IMR-90 (cell line): Measurements from ENCODE around the gene GPC6. TPM values are rescaled to one million over a fixed set of nuclear protein-coding genes. Genes with fewer than 3 reads are reported as not detected.

Experiments used
- ATAC-seq: fragments of 200-7000 bp; cut with Tn5 transposase; 2 replicates; pipeline ENCODE4 v1.9.1; 2020; ENCODE audit warnings: low read depth, mild to moderate bottlenecking, moderate library complexity
- BruUV-seq: library from RNA; stranded (reverse); fragments of 400-500 nt; replicated peaks from 2 replicates; lab custom pipeline; 2021; lab: Mats Ljungman, UMichigan
- CTCF ChIA-PET: fragments of 300-600 bp; formaldehyde crosslinking; extraction: SDS; loops from one replicate; lab custom pipeline; 2021; ENCODE audit warnings: antibody characterized with exemption; lab: Yijun Ruan, JAX
- POLR2A ChIA-PET: fragments of 300-600 bp; sonication (Branson Sonifier 250); formaldehyde crosslinking; loops from one replicate; lab custom pipeline; 2022; ENCODE audit warnings: antibody characterized with exemption; ENCODE audit not compliant: unreplicated experiment; lab: Charles Lee
- DNase-seq: peaks from one replicate; pipeline ENCODE4 v3.0.0; 2013
- H2AFZ ChIP-seq: replicated peaks from 2 replicates; pipeline ENCODE3; 2013; ENCODE audit warnings: low read length, mild to moderate bottlenecking; ENCODE audit not compliant: poor library complexity
- H2AK5ac ChIP-seq: 2 replicates; pipeline ENCODE4 v1.6.1; 2013; ENCODE audit warnings: low read depth, low read length, inconsistent platforms
- H2AK9ac ChIP-seq: replicated peaks from 2 replicates; pipeline ENCODE3; 2013; ENCODE audit warnings: mild to moderate bottlenecking, low read depth, low read length, moderate library complexity; ENCODE audit not compliant: poor library complexity
- H2BK120ac ChIP-seq: 2 replicates; pipeline ENCODE4 v1.6.1; 2013; ENCODE audit warnings: low read depth, low read length, inconsistent platforms
- H2BK15ac ChIP-seq: 3 replicates; pipeline ENCODE4 v1.6.1; 2013; ENCODE audit warnings: low read depth, low read length, inconsistent platforms
- H2BK20ac ChIP-seq: 2 replicates; pipeline ENCODE4 v1.6.1; 2013; ENCODE audit warnings: low read depth, mild to moderate bottlenecking, inconsistent platforms, low read length, moderate library complexity
- H2BK5ac ChIP-seq: 2 replicates; pipeline ENCODE4 v1.6.1; 2013; ENCODE audit warnings: mild to moderate bottlenecking, low read depth, low read length, inconsistent platforms; ENCODE audit not compliant: poor library complexity, severe bottlenecking
- H3K14ac ChIP-seq: replicated peaks from 2 replicates; pipeline ENCODE4 v1.6.1; 2013; ENCODE audit warnings: low read depth, low read length, inconsistent platforms
- H3K18ac ChIP-seq: 2 replicates; pipeline ENCODE4 v1.6.1; 2013; ENCODE audit warnings: low read depth, low read length, control low read depth
- H3K23ac ChIP-seq: 2 replicates; pipeline ENCODE4 v1.6.1; 2013; ENCODE audit warnings: low read depth, low read length, inconsistent platforms
- H3K27ac ChIP-seq: 2 replicates; pipeline ENCODE4 v1.5.1; 2013; ENCODE audit warnings: mild to moderate bottlenecking, control low read depth, low read length; ENCODE audit not compliant: insufficient read depth
- H3K27me3 ChIP-seq: 2 replicates; pipeline ENCODE4 v1.6.1; 2013; ENCODE audit warnings: low read length; ENCODE audit not compliant: control insufficient read depth, insufficient read depth
- H3K36me3 ChIP-seq: 2 replicates; pipeline ENCODE4 v1.6.1; 2013; ENCODE audit warnings: low read length, mixed read lengths; ENCODE audit not compliant: control insufficient read depth, insufficient read depth
- H3K4ac ChIP-seq: 2 replicates; pipeline ENCODE4 v1.6.1; 2013; ENCODE audit warnings: low read depth, low read length, inconsistent platforms
- H3K4me1 ChIP-seq: 2 replicates; pipeline ENCODE4 v1.6.1; 2013; ENCODE audit warnings: low read length, mixed read lengths; ENCODE audit not compliant: control insufficient read depth, insufficient read depth
- H3K4me2 ChIP-seq: 2 replicates; pipeline ENCODE4 v1.6.1; 2013; ENCODE audit warnings: low read depth, mild to moderate bottlenecking, control low read depth, low read length, moderate library complexity
- H3K4me3 ChIP-seq: 2 replicates; pipeline ENCODE4 v1.5.1; 2013; ENCODE audit warnings: low read depth, mild to moderate bottlenecking, control low read depth, low read length, moderate library complexity; ENCODE audit not compliant: insufficient read depth
- H3K56ac ChIP-seq: 2 replicates; pipeline ENCODE4 v1.6.1; 2013; ENCODE audit warnings: low read length, inconsistent platforms; ENCODE audit not compliant: insufficient read depth; ENCODE audit errors: extremely low read depth
- H3K79me1 ChIP-seq, 2 experiments: 2 replicates each; pipeline ENCODE4 v1.6.1; 2013; ENCODE audit warnings: low read length in 2 of 2, inconsistent platforms in 1 of 2, low read depth in 1 of 2
- H3K9ac ChIP-seq: 2 replicates; pipeline ENCODE4 v1.6.1; 2013; ENCODE audit warnings: low read depth, low read length, control low read depth
- H3K9me1 ChIP-seq: 2 replicates; pipeline ENCODE4 v1.6.1; 2013; ENCODE audit warnings: low read length, inconsistent platforms; ENCODE audit not compliant: insufficient read depth
- H3K9me3 ChIP-seq: 2 replicates; pipeline ENCODE4 v1.6.1; 2013; ENCODE audit warnings: low read length; ENCODE audit not compliant: control insufficient read depth, insufficient read depth
- H4K20me1 ChIP-seq: 2 replicates; pipeline ENCODE4 v1.6.1; 2013; ENCODE audit warnings: low read length, inconsistent platforms; ENCODE audit not compliant: insufficient read depth
- H4K5ac ChIP-seq: 2 replicates; pipeline ENCODE4 v1.6.1; 2013; ENCODE audit warnings: mild to moderate bottlenecking, low read depth, low read length, control low read depth
- H4K8ac ChIP-seq, 2 experiments: 2 replicates each; pipeline ENCODE4 v1.6.1; 2013; ENCODE audit warnings: low read depth in 2 of 2, low read length in 2 of 2, control low read depth in 1 of 2, inconsistent platforms in 1 of 2
- H4K91ac ChIP-seq: 2 replicates; pipeline ENCODE4 v1.6.1; 2013; ENCODE audit warnings: low read depth, low read length, inconsistent platforms; ENCODE audit not compliant: insufficient read depth
- BHLHE40 ChIP-seq: fragments of 150-350 bp; IDR thresholded peaks from 2 replicates; pipeline ENCODE4 v1.6.1; 2016; ENCODE audit warnings: mild to moderate bottlenecking, low read depth, low read length
- CEBPB ChIP-seq: IDR thresholded peaks from 2 replicates; pipeline ENCODE4 v1.6.1; 2012; ENCODE audit warnings: low read depth, low read length, improper control_type of control experiment
- CHD1 ChIP-seq: IDR thresholded peaks from 2 replicates; pipeline ENCODE4 v1.6.1; 2012; ENCODE audit warnings: low read depth, low read length, improper control_type of control experiment
- CTCF ChIP-seq: conservative IDR thresholded peaks from 2 replicates; pipeline ENCODE4 v1.5.1; 2012; ENCODE audit warnings: mild to moderate bottlenecking, low read depth, low read length, improper control_type of control experiment
- ELK1 ChIP-seq: fragments of 150-350 bp; IDR thresholded peaks from 2 replicates; pipeline ENCODE4 v1.6.1; 2016; ENCODE audit warnings: low read depth, mild to moderate bottlenecking, low read length, moderate library complexity, borderline replicate concordance
- FOS ChIP-seq: fragments of 150-350 bp; IDR thresholded peaks from 2 replicates; pipeline ENCODE4 v1.6.1; 2016; ENCODE audit warnings: low read depth, low read length
- MAFK ChIP-seq: IDR thresholded peaks from 2 replicates; pipeline ENCODE4 v1.6.1; 2012; ENCODE audit warnings: low read depth, low read length, improper control_type of control experiment
- MAZ ChIP-seq: IDR thresholded peaks from 2 replicates; pipeline ENCODE4 v1.6.1; 2012; ENCODE audit warnings: low read depth, mild to moderate bottlenecking, low read length, improper control_type of control experiment, moderate library complexity, borderline replicate concordance
- NFE2L2 ChIP-seq: fragments of 150-350 bp; IDR thresholded peaks from 2 replicates; pipeline ENCODE4 v1.6.1; 2016; ENCODE audit warnings: low read depth, mild to moderate bottlenecking, low read length
- POLR2A ChIP-seq: IDR thresholded peaks from 2 replicates; pipeline ENCODE4 v1.6.1; 2012; ENCODE audit warnings: mild to moderate bottlenecking, low read depth, low read length
- RAD21 ChIP-seq: IDR thresholded peaks from 2 replicates; pipeline ENCODE4 v1.6.1; 2012; ENCODE audit warnings: low read length, improper control_type of control experiment
- RFX5 ChIP-seq: IDR thresholded peaks from 2 replicates; pipeline ENCODE4 v1.8.0; 2012; ENCODE audit warnings: low read depth, mild to moderate bottlenecking, low read length, moderate library complexity
- SMC3 ChIP-seq: fragments of 150-350 bp; IDR thresholded peaks from 2 replicates; pipeline ENCODE4 v1.6.1; 2016; ENCODE audit warnings: low read depth, mild to moderate bottlenecking, antibody characterized with exemption, low read length, moderate library complexity
- USF2 ChIP-seq: fragments of 150-350 bp; IDR thresholded peaks from 2 replicates; pipeline ENCODE4 v1.6.1; 2017; ENCODE audit warnings: mild to moderate bottlenecking, antibody characterized with exemption, low read length, low read depth
- dilution Hi-C: fragments of 300-500 bp; cut with HindIII; formaldehyde crosslinking; loops from one replicate; pipeline ENCODE4 v1.14.3; 2018; ENCODE audit warnings: low sequenced_read_pairs; ENCODE audit not compliant: unreplicated experiment
- in situ Hi-C: fragments of 300-500 bp; cut with MboI; formaldehyde crosslinking; loops from 3 replicates; pipeline ENCODE4 v1.14.3; 2019; ENCODE audit warnings: low sequenced_read_pairs, inconsistent platforms, mixed read lengths
- intact Hi-C: fragments of 100-400 bp; cut with micrococcal nuclease; formaldehyde crosslinking; loops from 2 replicates; pipeline ENCODE4 v1.10.0; 2022
- polyA plus RNA-seq, 3 experiments: library from polyadenylated mRNA; depleted of rRNA; stranded (reverse); fragments of >200 nt; gene quantifications; 2 replicates each; pipeline ENCODE4 v1.2.3, GENCODE V29; 2012; ENCODE audit warnings: low replicate concordance in 1 of 3
- total RNA-seq: library from RNA; depleted of rRNA; stranded (reverse); fragments of >200 nt; gene quantifications from 2 replicates; pipeline ENCODE4 v1.2.3, GENCODE V29; 2012

Gene GPC6
- total and polyA plus RNA-seq, 2 of the 4 experiments (the other 2 are of a cell fraction): 14.9 to 39.4 TPM

- H3K4me3 ChIP-seq: no peak overlapping the region
- H2BK15ac ChIP-seq: no peak overlapping the region
- H4K5ac ChIP-seq: no peak overlapping the region
- no peak overlapping the region for H3K56ac ChIP-seq
- intact Hi-C loops: no loop called here
- no peak overlapping the region for H2BK20ac ChIP-seq
- H3K27ac ChIP-seq: no peak overlapping the region
- H3K9me3 ChIP-seq: no peaks in the 10 kb centered on the region
- no peak overlapping the region for H2AK9ac ChIP-seq
- H3K27me3 ChIP-seq: no peaks in the 10 kb centered on the region
- no peak overlapping the region for H3K9ac ChIP-seq
- no peak overlapping the region for H3K4me2 ChIP-seq
- POLR2A ChIA-PET: no interaction called here
- H3K14ac ChIP-seq: no peak overlapping the region
- no peak overlapping the region for H4K91ac ChIP-seq
- no peak overlapping the region for H2BK5ac ChIP-seq
- no peak overlapping the region for H4K8ac ChIP-seq
- H3K23ac ChIP-seq: no peak overlapping the region
- CTCF ChIA-PET: no interaction called here
- H3K18ac ChIP-seq: no peak overlapping the region
- H2AK5ac ChIP-seq: no peak overlapping the region
- no peaks in the 10 kb centered on the region; the same call in 1 of the 2 replicates for H3K4me1 ChIP-seq
- no peaks in the 10 kb centered on the region for H4K20me1 ChIP-seq
- H3K36me3 ChIP-seq: no peaks in the 10 kb centered on the region
- no peaks in the 10 kb centered on the region; a peak in 1 of 4 replicates for H3K79me1 ChIP-seq
- TF ChIP-seq SMC3 (no peak), NFE2L2 (no peak), CTCF (no peak), RFX5 (no peak), MAFK (no peak), CHD1 (no peak), USF2 (no peak), POLR2A (no peak), RAD21 (no peak), CEBPB (no peak), MAZ (no peak), BHLHE40 (no peak), ELK1 (no peak), FOS (no peak)
- DNase-seq (no peak), ATAC-seq (no peak)
- no peak overlapping the region for H3K4ac ChIP-seq
- in situ Hi-C loops: no loop called here
- H2AFZ ChIP-seq: no peak overlapping the region
- dilution Hi-C loops: no loop called here
- no peaks in the 10 kb centered on the region for H3K9me1 ChIP-seq
- no peak overlapping the region for H2BK120ac ChIP-seq
- no TSS peak for BruUV-seq
Observed at GRCh38 chr13:93412676-93413075, 186.1 kb downstream of the GPC6 start.
